ENCODE data around the gene WWOX. TPM values are rescaled to one million over a fixed set of nuclear protein-coding genes. Genes with fewer than 3 reads are reported as not detected.

Gene WWOX
- total RNA-seq, 1 experiment from 2014 or later: 79.9 TPM

- TF ChIP-seq CTCF (conservative IDR thresholded peaks at IDR 0.05; ENCODE audit: low read depth, low read length) (no peak), EZH2 (IDR thresholded peaks at IDR 0.05; ENCODE audit: borderline replicate concordance, low read depth, low read length, poor library complexity, severe bottlenecking) (no peak)
- H3K36me3 ChIP-seq (ENCODE audit: insufficient read depth, low read length, poor library complexity, severe bottlenecking): no peaks in the 10 kb centered on the region
- H3K9me3 ChIP-seq (ENCODE audit: low read depth, low read length, poor library complexity, severe bottlenecking): no peaks in the 10 kb centered on the region
- ChIA-PET POLR2A (ENCODE audit: low non-redundant PET) (no interaction called here), CTCF (no interaction called here)
- DNase-seq (ENCODE audit: low spot score): no peak
- H3K27ac ChIP-seq (ENCODE audit: low read depth, low read length, poor library complexity, severe bottlenecking): no peak overlapping the region
- H3K27me3 ChIP-seq (replicated peaks; ENCODE audit: insufficient read depth, low read depth, low read length, poor library complexity): no peaks in the 10 kb centered on the region
- H3K4me1 ChIP-seq (ENCODE audit: insufficient read depth, low read length, poor library complexity, severe bottlenecking): no peaks in the 10 kb centered on the region
- intact Hi-C loops (cut with micrococcal nuclease; ENCODE audit: unreplicated experiment): no loop called here
- no peak overlapping the region for H3K4me3 ChIP-seq (ENCODE audit: low read depth, low read length, poor library complexity, severe bottlenecking)
- no TSS peak for BruUV-seq (replicated peaks)
Observed at GRCh38 chr16:78496189-78496588, 396.7 kb downstream of the WWOX start.

- H3K27me3 ChIP-seq (replicated peaks; ENCODE audit: insufficient read depth, low read depth, low read length, poor library complexity): no peaks in the 10 kb centered on the region
- no TSS peak for BruUV-seq (replicated peaks)
- DNase-seq (ENCODE audit: low spot score): no peak
- intact Hi-C loops (cut with micrococcal nuclease; ENCODE audit: unreplicated experiment): no loop called here
- no peaks in the 10 kb centered on the region for H3K4me1 ChIP-seq (ENCODE audit: insufficient read depth, low read length, poor library complexity, severe bottlenecking)
- CTCF ChIA-PET: no interaction called here
- H3K4me3 ChIP-seq (ENCODE audit: low read depth, low read length, poor library complexity, severe bottlenecking): no peak overlapping the region
- no peaks in the 10 kb centered on the region for H3K9me3 ChIP-seq (ENCODE audit: low read depth, low read length, poor library complexity, severe bottlenecking)
- TF ChIP-seq CTCF (conservative IDR thresholded peaks at IDR 0.05; ENCODE audit: low read depth, low read length) (no peak), EZH2 (IDR thresholded peaks at IDR 0.05; ENCODE audit: borderline replicate concordance, low read depth, low read length, poor library complexity, severe bottlenecking) (no peak)
- no peaks in the 10 kb centered on the region for H3K36me3 ChIP-seq (ENCODE audit: insufficient read depth, low read length, poor library complexity, severe bottlenecking)
- POLR2A ChIA-PET (ENCODE audit: low non-redundant PET): no interaction called here
- no peak overlapping the region for H3K27ac ChIP-seq (ENCODE audit: low read depth, low read length, poor library complexity, severe bottlenecking)
Observed at GRCh38 chr16:78499399-78499798, 399.9 kb downstream of the WWOX start.

GRCh38 chr16:78500659-78501270 is 401.3 kb downstream of the WWOX start:
- ChIA-PET POLR2A (ENCODE audit: low non-redundant PET) (interaction anchor here (0.6 kb wide), 1 partner anchor 128 kb away, joined by 7 read pairs; no protein-coding TSS in a partner anchor), CTCF (no interaction called here)
- H3K27me3 ChIP-seq (replicated peaks; ENCODE audit: insufficient read depth, low read depth, low read length, poor library complexity): no peaks in the 10 kb centered on the region
- H3K9me3 ChIP-seq (ENCODE audit: low read depth, low read length, poor library complexity, severe bottlenecking): no peaks in the 10 kb centered on the region
- no TSS peak for BruUV-seq (replicated peaks)
- no peak for DNase-seq (ENCODE audit: low spot score)
- H3K4me3 ChIP-seq (ENCODE audit: low read depth, low read length, poor library complexity, severe bottlenecking): no peak overlapping the region
- no peaks in the 10 kb centered on the region for H3K4me1 ChIP-seq (ENCODE audit: insufficient read depth, low read length, poor library complexity, severe bottlenecking)
- H3K36me3 ChIP-seq (ENCODE audit: insufficient read depth, low read length, poor library complexity, severe bottlenecking): no peaks in the 10 kb centered on the region
- H3K27ac ChIP-seq (ENCODE audit: low read depth, low read length, poor library complexity, severe bottlenecking): no peak overlapping the region
- no peak for TF ChIP-seq EZH2 (IDR thresholded peaks at IDR 0.05; ENCODE audit: borderline replicate concordance, low read depth, low read length, poor library complexity, severe bottlenecking)
- TF ChIP-seq CTCF (conservative IDR thresholded peaks at IDR 0.05; ENCODE audit: low read depth, low read length): no peak
- intact Hi-C loops (cut with micrococcal nuclease; ENCODE audit: unreplicated experiment): no loop called here

All from A673 (cell line).